SJSA1 (cell line): ENCODE measurements around the gene TANGO2. TPM values are rescaled to one million over a fixed set of nuclear protein-coding genes. Genes with fewer than 3 reads are reported as not detected.

Experiments
- DNase-seq, 2 experiments: peaks; one replicate each; pipeline ENCODE4 v3.0.0-alpha.2; 2015 to 2020; ENCODE audit warnings: low spot score in 2 of 2, low read depth in 1 of 2
- H3K27ac ChIP-seq: fragments of 250-450 bp; sonication (Bioruptor Pico); 2 replicates; pipeline ENCODE4 v1.5.1; 2020; ENCODE audit warnings: mild to moderate bottlenecking, moderate library complexity
- H3K27me3 ChIP-seq: fragments of 250-450 bp; sonication (Bioruptor Pico); replicated peaks from 2 replicates; pipeline ENCODE4 v1.5.1; 2020; ENCODE audit warnings: mild to moderate bottlenecking, moderate library complexity
- H3K36me3 ChIP-seq: fragments of 250-450 bp; sonication (Bioruptor Pico); 2 replicates; pipeline ENCODE4 v1.5.1; 2020; ENCODE audit warnings: mild to moderate bottlenecking
- H3K4me1 ChIP-seq: fragments of 250-450 bp; sonication (Bioruptor Pico); replicated peaks from 2 replicates; pipeline ENCODE4 v1.6.1; 2021; ENCODE audit warnings: mild to moderate bottlenecking
- H3K4me3 ChIP-seq: fragments of 250-450 bp; sonication (Bioruptor Pico); 2 replicates; pipeline ENCODE4 v1.5.1; 2020; ENCODE audit warnings: mild to moderate bottlenecking
- H3K9me3 ChIP-seq: fragments of 250-450 bp; sonication (Bioruptor Pico); replicated peaks from 2 replicates; pipeline ENCODE4 v1.5.1; 2020; ENCODE audit warnings: mild to moderate bottlenecking
- total RNA-seq: library from RNA; depleted of rRNA; stranded (reverse); fragments of >200 nt; shearing (Covaris generic); gene quantifications from 2 replicates; pipeline ENCODE4 v1.2.3, GENCODE V29; 2014

Gene TANGO2
- total RNA-seq, 1 experiment from 2014 or later = 36.9 TPM

DNA sequence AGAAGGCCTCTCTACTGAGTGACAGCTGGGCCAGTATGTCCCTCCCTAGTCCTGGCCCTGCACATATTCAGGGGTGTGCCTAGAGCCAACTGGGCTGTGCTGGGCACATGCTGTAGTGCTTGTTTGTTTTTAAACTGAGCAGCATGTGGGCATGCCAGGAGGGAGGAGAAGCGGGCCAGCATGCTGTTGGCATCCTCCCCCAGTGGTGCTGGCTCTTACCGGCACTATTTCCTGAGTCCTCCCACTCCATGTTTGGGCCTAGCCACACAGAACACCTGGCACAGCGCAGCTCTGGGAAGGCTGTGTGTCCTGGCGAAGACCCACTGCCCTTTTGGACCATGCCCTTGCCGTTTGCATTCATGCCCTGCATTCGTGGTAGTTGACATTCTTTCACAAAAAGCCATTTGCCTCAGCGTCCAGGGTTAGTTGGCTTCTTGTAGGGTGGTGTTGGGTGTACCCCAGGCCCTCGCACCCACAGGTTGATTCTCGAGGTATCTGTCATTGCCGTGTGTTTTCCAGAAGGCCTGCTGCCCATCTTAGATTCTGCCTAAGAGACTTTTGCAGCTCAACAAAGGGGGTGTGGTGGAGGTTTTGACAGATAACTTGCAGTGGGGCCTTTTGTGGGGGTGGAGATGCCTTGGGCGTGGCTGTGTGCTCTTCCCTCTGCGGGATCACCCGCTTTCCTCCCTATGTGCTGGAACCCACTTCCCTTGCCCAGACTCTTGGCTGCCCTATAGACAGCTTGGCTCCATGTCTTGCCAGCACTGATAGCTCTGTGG, 72.7 kb downstream of the TANGO2 start:
- no peak for DNase-seq
- no peaks in the 10 kb centered on the region; the same call in 1 of the 2 replicates for H3K9me3 ChIP-seq
- peaks cover 99% of the 10 kb centered on the region for H3K36me3 ChIP-seq
- no peak overlapping the region for H3K27ac ChIP-seq
- H3K4me3 ChIP-seq = no peak overlapping the region
- no peaks in the 10 kb centered on the region for H3K27me3 ChIP-seq
- H3K4me1 ChIP-seq = no peaks in the 10 kb centered on the region

DNA sequence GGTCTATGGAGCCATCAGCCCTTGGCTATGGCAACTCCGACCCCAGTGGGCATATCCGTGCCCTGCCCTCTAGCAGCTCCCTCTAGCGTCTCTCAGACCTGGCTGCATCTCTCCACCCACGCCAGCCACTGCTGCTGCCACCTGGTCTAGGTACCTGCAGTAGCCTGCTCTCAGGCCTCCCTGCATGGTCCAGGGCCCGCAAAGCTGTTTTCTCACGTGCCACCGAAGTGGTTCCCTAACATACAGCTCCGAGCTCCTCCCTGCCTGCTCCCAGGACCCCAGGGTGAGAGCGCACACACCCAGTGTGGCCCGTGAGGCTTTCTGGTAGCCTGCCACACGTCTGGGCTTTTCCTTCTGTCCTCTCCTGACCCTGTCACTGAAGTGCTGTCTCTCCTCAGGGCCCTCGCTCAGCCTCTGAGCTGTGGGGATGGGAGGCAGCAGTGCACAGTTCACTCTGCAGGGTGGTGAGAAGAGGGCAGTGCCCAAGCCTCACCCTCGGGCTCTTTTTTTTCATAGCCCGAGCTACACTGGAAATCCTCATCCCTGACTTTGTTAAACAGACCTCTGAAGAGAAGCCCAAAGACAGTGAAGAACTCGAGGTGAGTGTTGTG, 73.4 kb downstream of the TANGO2 start:
- H3K4me3 ChIP-seq = no peak overlapping the region
- H3K36me3 ChIP-seq = peaks cover 99% of the 10 kb centered on the region
- no peaks in the 10 kb centered on the region; the same call in 1 of the 2 replicates for H3K9me3 ChIP-seq
- H3K27ac ChIP-seq = no peak overlapping the region
- no peaks in the 10 kb centered on the region for H3K27me3 ChIP-seq
- DNase-seq = no peak
- no peaks in the 10 kb centered on the region for H3K4me1 ChIP-seq

DNA sequence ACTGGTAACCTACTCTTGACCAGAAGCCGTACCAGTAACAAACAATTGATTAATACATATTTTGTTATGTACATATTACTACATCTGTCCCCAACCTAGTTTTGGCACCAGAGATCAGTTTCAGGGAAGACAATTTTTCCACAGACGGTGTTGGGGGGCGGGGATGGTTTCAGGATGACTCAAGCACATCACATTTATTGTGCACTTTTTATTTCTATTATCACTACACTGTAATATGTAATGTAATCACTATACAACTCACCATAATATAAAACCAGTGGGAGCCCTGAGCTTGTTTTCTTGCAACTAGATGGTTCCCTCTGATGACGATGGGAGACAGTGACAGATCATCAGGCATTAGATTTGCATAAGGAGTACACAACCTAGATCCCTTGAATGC, 74.6 kb downstream of the TANGO2 start:
- Histone ChIP-seq H3K9me3 (no peaks in the 10 kb centered on the region; the same call in 1 of the 2 replicates), H3K27me3 (no peaks in the 10 kb centered on the region), H3K27ac (no peak overlapping the region), H3K36me3 (peaks cover 99% of the 10 kb centered on the region), H3K4me3 (no peak overlapping the region), H3K4me1 (no peaks in the 10 kb centered on the region)
- DNase-seq = no peak

- Histone ChIP-seq H3K36me3 (peaks cover 99% of the 10 kb centered on the region), H3K4me1 (no peaks in the 10 kb centered on the region), H3K4me3 (no peak overlapping the region), H3K9me3 (no peaks in the 10 kb centered on the region; the same call in 1 of the 2 replicates), H3K27me3 (no peaks in the 10 kb centered on the region), H3K27ac (no peak overlapping the region)
- no peak for DNase-seq
Observed at GRCh38 chr22:20096574-20097420, 75.9 kb downstream of the TANGO2 start.

DNA sequence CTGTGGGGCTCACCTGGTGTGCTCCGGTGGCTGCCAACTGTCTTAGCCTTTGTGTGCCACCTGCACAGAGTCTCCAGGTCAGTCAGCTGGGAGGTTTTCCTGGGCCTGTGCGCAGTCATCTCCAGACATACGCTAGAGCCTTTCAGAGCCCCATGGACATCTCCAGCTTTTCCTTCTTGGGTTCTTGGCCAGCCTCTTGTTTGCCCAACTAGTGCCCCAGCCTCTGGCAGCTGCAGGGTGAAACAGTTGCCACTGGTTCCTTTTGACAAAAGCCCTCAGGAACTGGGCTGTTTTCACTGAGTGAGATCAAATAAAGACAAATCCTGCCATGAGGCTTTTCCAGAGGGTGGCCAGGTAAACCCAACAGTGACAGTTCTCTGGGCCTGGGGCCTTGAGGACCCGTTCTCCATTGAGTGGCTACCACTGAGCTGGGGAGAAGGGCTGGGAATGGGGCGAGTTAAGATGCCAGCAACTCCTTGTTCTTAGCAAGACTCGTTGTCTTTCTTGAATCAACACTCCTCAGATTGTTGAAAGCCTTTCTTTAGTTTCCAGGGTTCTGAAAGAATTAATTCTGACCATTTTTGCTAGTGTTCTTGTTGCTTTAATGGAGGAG, 78.3 kb downstream of the TANGO2 start:
- H3K9me3 ChIP-seq = no peaks in the 10 kb centered on the region; the same call in 1 of the 2 replicates
- no peaks in the 10 kb centered on the region for H3K4me1 ChIP-seq
- H3K36me3 ChIP-seq = peaks cover 99% of the 10 kb centered on the region
- H3K4me3 ChIP-seq = no peak overlapping the region
- H3K27ac ChIP-seq = no peak overlapping the region
- no peak for DNase-seq
- H3K27me3 ChIP-seq = no peaks in the 10 kb centered on the region

DNA sequence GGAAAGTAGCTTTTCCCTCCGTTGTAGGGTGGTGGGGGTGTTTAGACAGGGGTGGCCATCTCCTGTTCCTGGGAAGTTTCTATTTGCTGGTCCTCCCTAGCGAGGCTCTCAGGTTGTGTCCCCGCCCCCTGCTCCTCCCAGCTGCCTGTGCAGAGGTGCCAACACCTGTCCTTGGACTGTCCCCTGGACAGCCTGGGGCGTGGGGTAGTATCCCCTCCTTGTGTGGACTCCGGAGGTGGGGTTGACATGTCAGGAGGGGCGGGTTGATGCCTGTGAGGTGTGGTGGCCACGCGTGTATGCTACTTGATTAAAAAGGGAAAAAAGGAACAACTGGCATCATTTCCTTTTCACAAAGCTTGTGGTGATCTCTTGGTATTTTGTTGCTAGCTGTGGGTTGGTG, 80.7 kb downstream of the TANGO2 start:
- no peak for DNase-seq
- H3K36me3 ChIP-seq = peaks cover 99% of the 10 kb centered on the region

DNA sequence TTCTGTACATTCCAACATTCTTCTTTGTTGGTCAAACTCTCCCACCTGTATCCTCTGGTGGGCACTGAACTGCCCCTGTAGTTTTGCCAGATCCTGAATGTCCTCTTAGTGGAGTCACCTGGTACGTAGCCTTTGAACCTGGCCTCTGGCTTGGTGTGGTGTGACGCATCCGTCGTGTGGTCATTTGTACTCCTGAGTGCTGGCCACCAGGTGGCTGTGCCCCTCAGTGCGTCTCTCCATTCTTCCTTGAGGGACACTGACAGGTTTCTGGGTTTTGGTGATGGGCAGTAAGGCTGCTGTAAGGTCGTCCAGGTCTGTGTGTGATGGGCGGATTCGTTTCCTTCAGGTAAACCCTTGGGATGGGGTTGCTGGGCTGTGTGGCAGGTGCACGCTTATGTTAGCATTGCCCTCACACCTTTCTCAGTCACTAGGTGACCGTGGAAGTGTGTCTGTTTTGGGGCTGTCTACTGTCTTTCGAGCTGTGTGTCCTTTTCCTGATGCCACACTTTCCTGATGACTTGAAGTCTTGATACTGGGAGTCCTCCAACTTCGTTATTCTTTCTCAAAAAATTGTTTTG, 81.4 kb downstream of the TANGO2 start:
- no peak for DNase-seq
- no peaks in the 10 kb centered on the region for H3K27me3 ChIP-seq
- no peaks in the 10 kb centered on the region for H3K9me3 ChIP-seq
- H3K36me3 ChIP-seq = peaks cover 99% of the 10 kb centered on the region
- H3K4me1 ChIP-seq = no peaks in the 10 kb centered on the region
- H3K27ac ChIP-seq = no peak overlapping the region
- no peak overlapping the region for H3K4me3 ChIP-seq

More for the DNA sequence above, 80.7 kb downstream of the TANGO2 start:
- Histone ChIP-seq H3K27me3 (no peaks in the 10 kb centered on the region), H3K27ac (no peak overlapping the region), H3K4me3 (no peak overlapping the region), H3K4me1 (no peaks in the 10 kb centered on the region), H3K9me3 (no peaks in the 10 kb centered on the region)

- Histone ChIP-seq H3K4me3 (no peak overlapping the region), H3K9me3 (no peaks in the 10 kb centered on the region), H3K27ac (no peak overlapping the region), H3K27me3 (no peaks in the 10 kb centered on the region), H3K4me1 (no peaks in the 10 kb centered on the region), H3K36me3 (peaks cover 100% of the 10 kb centered on the region)
- no peak for DNase-seq
Observed at GRCh38 chr22:20105456-20106204, 84.7 kb downstream of the TANGO2 start.

GRCh38 chr22:20106205-20106848, 85.4 kb downstream of the TANGO2 start:
- DNase-seq = no peak
- peaks cover 100% of the 10 kb centered on the region for H3K36me3 ChIP-seq
- no peak overlapping the region for H3K27ac ChIP-seq

GRCh38 chr22:20106849-20107237, 85.9 kb downstream of the TANGO2 start:
- Histone ChIP-seq H3K9me3 (no peaks in the 10 kb centered on the region), H3K4me1 (no peaks in the 10 kb centered on the region), H3K27ac (no peak overlapping the region), H3K4me3 (no peak overlapping the region), H3K27me3 (no peaks in the 10 kb centered on the region), H3K36me3 (peaks cover 100% of the 10 kb centered on the region)
- no peak for DNase-seq

More at GRCh38 chr22:20106205-20106848, 85.4 kb downstream of the TANGO2 start:
- no peaks in the 10 kb centered on the region for H3K4me1 ChIP-seq
- H3K9me3 ChIP-seq = no peaks in the 10 kb centered on the region
- no peak overlapping the region for H3K4me3 ChIP-seq
- H3K27me3 ChIP-seq = no peaks in the 10 kb centered on the region

DNA sequence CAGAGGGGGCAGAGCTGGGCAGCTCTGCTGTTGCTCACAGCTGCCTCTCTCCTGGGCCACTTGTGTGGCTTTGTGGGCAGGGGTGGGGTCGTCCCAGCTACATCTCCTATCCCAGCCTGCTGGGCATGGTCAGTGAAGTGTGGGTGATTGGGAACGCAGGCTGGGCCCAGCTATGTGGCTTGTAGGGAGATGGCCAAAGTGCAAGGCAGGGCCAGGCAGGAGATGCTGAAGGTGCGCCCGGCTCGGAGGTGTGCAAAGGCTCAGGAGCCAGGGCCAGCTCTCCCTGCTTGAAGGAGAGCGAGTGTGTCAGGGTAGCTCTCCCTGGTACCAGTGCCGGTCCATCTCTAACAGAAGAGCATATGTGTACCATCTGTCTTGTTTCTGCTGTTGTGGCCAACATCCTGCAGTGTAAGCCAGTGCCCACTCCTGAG, 86.6 kb downstream of the TANGO2 start:
- H3K27ac ChIP-seq = no peak overlapping the region
- H3K4me1 ChIP-seq = no peaks in the 10 kb centered on the region
- H3K9me3 ChIP-seq = no peaks in the 10 kb centered on the region
- no peak for DNase-seq
- H3K4me3 ChIP-seq = no peak overlapping the region
- H3K36me3 ChIP-seq = peaks cover 100% of the 10 kb centered on the region
- H3K27me3 ChIP-seq = no peaks in the 10 kb centered on the region

DNA sequence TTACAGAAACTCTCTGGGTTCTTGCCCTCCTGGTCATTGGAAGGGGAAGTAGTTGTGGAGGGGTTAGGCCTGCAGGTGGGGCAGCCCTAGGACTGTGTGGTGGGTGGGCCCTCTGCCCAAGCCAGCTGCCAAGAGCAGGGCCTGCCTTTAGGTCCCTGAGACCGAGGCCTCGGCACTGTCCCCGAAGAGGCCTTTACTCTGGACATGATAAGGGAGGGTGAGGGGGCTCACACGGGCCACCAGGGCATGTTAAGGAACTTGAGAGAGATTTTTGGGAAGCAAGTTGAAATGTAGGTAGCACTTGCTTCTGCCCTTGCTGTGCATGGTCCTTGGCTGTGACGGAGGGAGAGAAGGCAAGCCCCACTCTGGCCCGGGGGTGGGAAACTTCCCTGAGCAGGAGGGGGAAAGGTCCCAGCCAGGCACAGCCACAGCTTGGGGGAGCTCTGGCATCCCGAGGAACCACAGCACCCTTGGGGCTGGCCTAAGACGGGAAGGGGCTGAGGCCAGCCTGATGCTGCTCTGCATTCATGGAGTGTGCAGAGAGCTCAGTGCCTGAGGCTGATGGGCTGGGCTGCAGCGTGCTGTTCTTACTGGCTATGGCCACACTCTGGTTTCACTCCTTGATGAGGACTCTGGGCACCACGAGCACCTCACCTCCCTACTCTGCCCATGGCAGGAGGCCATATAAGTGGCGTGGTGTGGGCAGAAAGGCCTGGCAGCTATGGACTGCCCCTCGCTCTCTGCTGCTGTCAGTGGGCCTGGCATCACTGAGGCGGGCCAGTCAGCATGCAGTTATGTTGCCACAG, 87.2 kb downstream of the TANGO2 start:
- Histone ChIP-seq H3K27ac (no peak overlapping the region), H3K4me1 (no peaks in the 10 kb centered on the region), H3K36me3 (peaks cover 100% of the 10 kb centered on the region)

More for the DNA sequence above, 87.2 kb downstream of the TANGO2 start:
- DNase-seq = no peak
- Histone ChIP-seq H3K27me3 (no peaks in the 10 kb centered on the region), H3K4me3 (no peak overlapping the region), H3K9me3 (no peaks in the 10 kb centered on the region)
